MM.1S (cell line): Measurements from ENCODE around the gene COPZ2.

ENCODE experiments used
- EZH2 ChIP-seq: fragments of 300-600 bp; sonication (generic); optimal IDR thresholded peaks from 2 replicates; pipeline ENCODE3; 2017; ENCODE audit warnings: low read depth, mild to moderate bottlenecking, antibody characterized with exemption, low read length, mixed read lengths
- TF ChIP-seq, protein P1 (sequence below): fragments of 300-600 bp; sonication (generic); IDR thresholded peaks from 2 replicates; pipeline ENCODE4 v1.5.1; 2016; ENCODE audit warnings: antibody characterized with exemption, low read length, mixed read lengths

GRCh38 chr17:47987240-47987835, 50.3 kb downstream of the COPZ2 start:
- TF ChIP-seq, protein P1, sequence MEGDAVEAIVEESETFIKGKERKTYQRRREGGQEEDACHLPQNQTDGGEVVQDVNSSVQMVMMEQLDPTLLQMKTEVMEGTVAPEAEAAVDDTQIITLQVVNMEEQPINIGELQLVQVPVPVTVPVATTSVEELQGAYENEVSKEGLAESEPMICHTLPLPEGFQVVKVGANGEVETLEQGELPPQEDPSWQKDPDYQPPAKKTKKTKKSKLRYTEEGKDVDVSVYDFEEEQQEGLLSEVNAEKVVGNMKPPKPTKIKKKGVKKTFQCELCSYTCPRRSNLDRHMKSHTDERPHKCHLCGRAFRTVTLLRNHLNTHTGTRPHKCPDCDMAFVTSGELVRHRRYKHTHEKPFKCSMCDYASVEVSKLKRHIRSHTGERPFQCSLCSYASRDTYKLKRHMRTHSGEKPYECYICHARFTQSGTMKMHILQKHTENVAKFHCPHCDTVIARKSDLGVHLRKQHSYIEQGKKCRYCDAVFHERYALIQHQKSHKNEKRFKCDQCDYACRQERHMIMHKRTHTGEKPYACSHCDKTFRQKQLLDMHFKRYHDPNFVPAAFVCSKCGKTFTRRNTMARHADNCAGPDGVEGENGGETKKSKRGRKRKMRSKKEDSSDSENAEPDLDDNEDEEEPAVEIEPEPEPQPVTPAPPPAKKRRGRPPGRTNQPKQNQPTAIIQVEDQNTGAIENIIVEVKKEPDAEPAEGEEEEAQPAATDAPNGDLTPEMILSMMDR: no peak
- TF ChIP-seq EZH2: no peak
